Measurements from ENCODE around the gene ZBTB7B.

Gene ZBTB7B

DNA sequence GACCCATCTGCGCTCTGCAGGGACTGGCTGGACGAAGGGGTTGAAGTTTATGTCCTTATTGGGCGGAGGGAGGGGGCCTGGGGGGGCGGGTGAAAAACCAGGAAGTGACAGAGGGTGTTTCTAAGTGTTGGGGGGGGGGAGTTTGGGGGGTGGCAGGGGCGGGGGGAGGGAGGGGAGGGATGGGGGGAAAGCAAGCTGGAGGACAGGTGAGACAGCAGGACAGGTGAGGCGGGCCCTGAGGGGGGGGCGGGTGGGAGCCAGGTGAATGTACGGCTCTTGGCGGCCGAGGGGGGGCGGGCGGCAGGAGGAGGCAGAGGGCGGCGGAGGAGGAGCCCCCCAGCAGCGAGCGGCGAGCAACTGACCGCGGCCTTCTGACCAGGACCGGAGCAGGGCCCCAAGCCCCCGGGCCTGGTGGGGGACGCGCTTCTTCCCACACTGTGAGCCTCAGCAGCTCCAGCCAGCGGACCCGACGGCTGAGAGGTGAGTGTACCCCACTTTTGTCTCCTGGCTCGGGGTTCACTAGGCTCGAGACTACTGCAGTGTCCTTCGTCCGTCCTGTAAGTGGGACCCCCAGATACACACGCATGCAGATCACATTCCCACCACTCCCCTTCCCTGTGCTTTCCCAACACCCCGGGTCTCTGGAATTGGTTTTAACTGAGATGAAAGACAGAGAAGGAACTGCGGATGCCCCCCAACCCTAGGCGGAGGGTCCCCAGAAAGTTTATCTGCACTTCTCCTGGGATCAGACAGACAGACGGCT lies at the start of gene ZBTB7B:
Gene ZBTB7B (plus strand): TSS at position 339 of the 763 bp plus-strand sequence. CDS start 11,859 bp downstream, outside the sequence.
- DNase-seq (ENCODE audit: low spot score) = no peak

DNA sequence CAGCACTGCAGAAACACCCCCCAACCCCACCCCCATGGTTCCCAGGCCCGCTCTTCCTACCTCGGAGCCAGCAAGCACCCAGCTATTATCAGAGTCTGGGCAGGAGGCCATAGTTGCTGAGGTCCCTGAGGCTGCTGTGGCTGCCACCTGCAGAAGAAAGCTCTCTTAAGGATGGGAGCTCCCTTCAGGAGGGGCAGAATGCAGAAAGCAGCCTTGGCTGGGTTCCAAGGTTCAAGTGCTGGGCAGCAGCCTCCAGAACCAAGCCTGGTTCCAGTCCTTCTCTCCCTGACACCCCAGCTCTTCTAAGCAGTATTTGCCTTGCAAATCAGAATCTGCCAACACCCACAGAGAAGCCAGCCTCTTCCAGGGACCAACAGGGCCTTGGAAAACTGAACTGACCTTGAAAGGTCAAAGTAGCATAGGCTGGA lies 49.0 kb upstream of the ZBTB7B start:
- no peak for DNase-seq (ENCODE audit: low spot score)

DNA sequence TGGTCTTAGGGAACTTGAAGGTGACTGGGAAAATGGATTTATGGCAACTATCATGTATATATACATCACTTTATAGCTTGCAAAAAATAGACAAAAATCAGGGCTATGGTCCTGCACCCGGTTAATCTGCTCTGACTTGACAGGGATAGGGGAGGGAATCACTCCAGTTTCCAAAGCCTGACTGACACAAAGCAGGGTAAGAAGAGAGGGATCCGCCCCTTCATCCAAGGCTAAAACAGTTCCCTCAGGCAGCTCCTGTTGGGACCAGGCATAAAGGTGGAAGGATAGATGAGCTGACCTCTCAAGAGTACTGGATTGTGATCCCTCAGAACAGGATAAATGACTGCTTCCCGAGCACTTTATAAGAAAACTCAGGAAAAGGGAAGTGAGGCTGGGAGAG lies 48.1 kb upstream of the ZBTB7B start:
- no peak for DNase-seq (ENCODE audit: low spot score)

DNA sequence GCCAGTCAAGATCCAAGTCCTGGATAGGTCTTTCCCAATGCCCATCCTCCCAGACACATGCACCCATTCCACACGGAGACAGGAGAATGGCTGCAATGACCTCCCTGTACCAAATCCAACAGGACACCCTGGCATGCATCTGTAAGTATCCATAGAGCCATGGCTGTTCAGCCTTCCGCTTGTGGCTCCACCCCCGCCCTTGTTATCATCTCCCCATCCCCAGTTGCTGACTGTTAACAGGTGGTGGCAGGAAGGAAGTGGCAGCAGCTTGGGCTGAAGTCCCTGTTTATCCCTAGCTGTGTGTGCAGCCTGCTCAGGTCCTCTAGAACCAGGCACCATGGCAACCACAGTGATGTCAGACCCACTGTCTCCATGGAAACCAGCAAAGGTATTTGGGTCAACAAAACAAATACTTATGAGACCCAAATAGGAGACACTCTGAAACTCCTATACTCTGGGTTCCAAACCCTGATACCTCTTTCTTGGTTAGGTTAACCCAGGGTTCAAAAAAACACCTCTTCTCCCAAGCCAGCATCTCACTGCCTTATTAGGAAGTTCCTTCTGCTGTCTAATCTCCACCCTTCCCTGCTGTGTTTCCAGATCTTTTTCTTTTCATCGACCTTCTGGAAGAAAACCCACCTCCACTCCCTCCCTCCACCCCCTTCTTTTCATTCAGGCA lies 47.4 kb upstream of the ZBTB7B start:
- DNase-seq (ENCODE audit: low spot score) = peak; percentile 44

DNA sequence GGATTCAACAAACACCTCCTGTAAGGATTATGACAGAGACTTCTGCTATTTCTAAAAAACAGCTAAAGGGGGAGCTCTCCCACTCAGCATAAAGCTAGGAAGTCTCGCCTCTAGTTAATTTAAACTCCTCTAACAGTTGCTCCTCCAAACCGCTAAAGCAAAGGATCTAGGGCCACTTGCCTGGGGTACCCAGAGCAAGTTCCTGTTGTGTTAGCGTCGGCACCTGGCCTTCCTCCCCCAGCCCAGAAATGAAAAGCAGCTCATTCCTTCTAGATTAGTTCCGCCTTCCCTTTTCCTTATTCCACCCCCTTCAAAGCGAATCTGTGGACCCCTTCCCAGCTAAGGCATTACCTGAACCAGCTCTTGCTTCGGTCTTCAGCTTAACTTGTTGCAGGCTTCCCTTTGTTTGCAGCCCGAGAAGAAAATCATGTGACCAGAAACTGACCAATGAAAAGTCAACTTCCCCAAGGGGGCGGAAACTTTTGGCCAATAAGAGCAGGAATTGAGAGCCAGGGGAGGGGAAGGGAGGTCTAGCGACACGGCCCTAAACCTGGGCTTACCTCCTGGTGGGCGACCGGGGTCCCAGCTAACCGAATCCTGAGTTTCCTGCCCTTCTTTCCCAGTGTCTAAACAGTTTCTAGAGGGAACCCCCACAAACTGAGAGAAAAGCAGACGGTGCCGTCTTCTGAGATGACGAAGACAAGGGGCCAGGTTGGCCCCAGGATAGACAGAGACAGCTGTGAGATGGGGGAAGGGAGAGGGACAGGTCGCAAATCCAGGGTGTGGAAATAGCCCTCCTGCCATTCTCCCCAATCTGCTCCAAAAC lies 46.7 kb upstream of the ZBTB7B start, which contains the start of gene PBXIP1:
Gene PBXIP1 (minus strand): TSS at position 382 of the 826 bp plus-strand sequence. CDS start 2,378 bp downstream, outside the sequence.
- peak; percentile 84 for DNase-seq (ENCODE audit: low spot score)

DNA sequence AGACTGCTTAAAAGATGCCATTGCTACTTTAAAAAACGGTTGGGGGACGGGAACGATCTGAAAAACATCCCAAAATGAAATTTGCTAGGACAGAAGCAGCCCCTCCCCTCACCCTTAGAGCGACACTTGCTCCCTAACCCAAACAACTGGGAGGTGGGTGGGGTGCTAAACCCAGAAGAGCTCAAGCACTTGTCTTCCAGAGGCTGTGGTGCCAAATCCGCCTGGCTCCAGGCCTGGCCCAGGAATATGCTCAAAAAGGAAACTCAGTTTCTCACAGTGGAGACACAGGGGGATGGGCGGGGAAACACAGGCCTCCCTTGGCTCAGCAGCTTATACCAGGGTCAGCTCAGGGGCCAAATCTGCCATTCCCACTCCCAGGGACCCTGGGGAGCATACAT lies 46.1 kb upstream of the ZBTB7B start:
- no peak for DNase-seq (ENCODE audit: low spot score)

DNA sequence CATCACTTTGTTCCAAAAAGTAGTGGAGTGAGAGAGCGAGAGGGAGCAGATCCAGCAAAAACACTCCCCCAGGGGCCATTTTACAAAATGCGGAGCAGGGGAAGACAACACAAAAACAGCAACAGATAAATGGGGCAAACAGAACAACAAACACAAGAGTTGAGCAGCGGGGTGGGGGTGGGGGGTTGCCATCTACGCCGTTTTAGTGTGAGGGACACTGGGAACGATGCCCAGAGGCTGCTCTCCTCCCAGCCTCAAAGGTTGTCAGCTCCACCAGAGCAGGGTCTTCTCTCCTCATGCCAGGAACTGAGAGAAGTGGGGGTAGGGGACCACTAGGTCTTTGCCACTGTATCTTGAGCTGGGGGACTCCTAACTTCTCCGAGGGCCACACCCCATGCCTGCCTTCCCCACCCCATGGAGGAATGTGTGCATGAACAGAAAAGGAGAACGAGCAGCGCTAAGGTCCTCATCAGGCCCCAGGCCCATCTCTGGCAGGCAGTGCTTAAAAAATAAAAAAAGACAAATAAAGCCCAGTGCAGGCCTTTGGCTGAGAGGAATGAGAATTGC lies 45.4 kb upstream of the ZBTB7B start:
- DNase-seq (ENCODE audit: low spot score) = no peak

DNA sequence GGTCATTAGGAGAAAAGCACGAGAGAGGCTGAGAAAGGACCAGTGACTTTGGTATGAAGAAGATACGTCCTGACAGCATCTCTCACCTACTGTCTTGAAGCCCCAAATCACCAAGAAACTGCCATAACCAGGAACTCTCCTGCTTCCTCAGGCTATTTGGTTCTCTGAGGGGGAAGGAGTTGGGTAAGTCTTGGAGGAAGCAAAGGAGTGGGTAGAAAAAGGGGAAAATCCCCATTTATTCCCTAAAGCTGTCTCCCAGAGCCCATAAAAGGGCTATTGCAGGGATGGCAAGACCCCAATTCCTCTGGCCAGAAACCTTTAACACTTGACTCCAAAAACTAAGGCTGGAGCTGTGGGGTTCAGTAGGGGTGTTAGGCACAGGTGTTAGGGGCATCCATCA lies 44.6 kb upstream of the ZBTB7B start:
- no peak for DNase-seq (ENCODE audit: low spot score)

DNA sequence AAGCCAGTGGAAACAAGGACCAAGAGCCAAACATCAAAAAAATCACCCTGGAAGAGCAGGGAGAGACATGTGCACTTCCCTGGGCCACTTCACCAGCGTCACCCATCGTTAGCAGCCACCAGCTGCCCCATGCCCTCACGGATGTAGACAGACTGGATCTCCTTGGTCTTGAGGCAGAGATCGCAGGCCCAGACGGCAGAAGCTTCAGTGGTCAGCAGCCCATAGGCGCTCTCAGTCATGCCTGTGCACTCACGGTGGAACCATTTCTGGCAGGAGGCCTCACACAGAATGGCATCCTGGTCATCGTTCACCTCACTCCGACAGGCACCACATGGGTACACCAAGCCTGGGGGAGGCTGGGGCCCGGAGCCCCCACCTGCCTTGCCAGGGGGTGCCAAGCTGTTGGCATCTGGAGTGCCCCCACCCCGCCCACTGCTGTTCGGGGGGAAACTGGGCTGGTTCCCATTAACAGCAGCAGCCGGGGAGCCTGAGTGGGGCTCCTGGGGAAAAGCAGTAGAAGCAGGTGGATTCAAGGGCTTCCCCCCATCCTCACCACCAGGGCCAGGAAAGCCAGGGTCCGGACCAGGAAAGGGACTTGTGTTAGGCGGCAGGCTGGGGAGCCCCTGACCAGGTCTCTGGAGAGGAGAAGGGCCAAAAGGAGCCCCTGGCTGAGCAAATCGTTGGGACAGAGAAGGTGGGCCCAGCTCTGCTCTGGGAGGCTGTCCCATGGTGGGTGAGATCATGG lies 43.7 kb upstream of the ZBTB7B start:
- no peak for DNase-seq (ENCODE audit: low spot score)

DNA sequence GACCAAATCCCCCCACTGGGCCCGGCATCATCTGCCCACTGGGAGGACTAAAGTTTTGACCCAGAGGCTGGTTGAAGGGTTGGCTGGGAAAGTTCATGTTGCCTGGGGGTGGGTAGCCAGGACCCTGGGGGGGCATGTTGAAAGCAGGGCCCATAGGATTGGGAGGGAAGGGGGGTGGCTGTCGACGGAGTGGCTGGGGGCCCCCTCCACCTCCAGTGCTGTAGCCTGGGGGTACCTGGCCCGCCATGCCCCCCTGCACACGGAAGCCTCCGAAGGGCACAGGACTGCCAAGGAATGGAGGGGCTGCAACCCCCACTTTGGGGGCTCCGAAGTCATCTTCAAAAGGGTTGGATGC lies 43.2 kb upstream of the ZBTB7B start:
- no peak for DNase-seq (ENCODE audit: low spot score)

DNA sequence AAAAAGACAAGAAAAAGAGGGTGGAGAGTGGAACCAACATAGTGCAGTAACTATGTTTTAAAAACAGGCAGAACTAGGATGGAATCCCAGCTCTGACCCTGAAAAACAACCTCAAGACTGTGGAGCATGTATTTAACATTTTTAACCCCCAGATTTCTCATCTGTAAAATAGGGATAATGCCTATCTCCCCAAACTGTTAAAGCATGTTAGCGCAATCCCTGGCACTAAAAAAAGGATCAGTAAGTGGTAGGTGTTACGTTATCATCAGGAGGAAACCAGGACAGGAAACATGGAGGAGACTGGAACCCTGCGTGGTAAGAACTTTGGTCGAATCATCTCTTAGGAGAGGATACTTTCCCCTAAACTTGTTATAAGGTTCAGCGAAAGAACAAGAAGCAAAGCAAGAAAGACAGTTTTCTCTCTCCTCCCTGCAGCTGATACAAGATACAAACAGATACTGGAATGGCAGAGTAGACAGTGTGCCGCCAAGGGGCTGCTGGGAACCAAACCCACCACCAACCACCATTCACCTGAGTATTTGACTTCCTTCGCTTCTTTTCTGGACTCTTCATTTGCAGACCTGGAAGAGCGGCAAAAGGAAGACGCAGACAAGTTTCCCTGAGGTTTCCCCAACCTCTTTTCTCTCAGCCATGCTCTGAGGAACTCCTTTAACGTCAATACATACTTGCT lies 42.0 kb upstream of the ZBTB7B start:
- DNase-seq (ENCODE audit: low spot score) = no peak

DNA sequence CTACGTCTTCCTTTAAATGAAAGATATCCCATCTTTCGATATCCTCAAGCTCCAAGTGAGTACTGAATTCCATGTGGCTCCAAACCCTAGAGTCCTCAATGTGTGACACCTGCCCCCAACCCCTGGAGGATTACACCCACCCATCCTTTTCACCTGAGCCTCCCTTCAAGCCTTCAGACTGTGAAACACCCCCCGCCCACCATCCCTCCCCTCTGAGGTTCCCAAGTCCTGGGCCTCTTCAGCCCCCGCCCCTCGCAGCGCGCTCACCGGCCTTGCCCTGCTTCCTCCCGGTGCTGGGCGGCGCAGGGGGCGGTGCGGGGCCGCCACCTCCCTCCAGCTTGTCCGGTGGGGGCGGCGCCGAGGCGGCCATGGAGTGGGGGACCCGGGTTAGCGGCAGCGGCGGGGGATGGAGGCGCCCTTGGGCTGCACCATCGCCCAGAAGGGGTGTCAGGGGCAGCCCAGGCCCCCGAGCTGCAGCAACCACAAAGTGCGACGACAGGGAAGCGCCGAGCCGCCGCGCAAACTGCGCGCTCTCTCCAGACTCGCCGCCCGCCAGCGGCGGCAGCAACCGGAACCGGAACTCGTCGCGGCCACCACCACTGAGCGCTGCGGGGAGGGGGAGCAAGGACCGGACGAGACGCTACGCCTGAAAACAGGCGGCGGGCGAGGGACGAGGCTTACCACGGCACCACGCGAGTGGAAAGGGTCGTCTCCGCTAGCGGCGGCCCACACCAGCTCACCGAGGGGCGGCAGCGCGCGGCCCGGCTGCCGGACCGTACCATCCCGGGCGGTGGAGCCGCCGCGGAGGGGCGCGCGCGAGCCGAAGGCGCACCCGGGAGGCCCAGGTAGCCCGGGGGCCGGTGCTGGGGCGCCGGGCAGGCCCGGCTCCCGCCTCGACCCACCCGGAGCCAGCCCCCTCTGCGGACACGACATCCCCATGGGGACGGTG lies 41.1 kb upstream of the ZBTB7B start, which contains the start of gene PYGO2:
Gene PYGO2 (minus strand): TSS at position 576 of the 949 bp plus-strand sequence. CDS start 206 bp downstream, at position 370.
- DNase-seq (ENCODE audit: low spot score) = peak; percentile 68

DNA sequence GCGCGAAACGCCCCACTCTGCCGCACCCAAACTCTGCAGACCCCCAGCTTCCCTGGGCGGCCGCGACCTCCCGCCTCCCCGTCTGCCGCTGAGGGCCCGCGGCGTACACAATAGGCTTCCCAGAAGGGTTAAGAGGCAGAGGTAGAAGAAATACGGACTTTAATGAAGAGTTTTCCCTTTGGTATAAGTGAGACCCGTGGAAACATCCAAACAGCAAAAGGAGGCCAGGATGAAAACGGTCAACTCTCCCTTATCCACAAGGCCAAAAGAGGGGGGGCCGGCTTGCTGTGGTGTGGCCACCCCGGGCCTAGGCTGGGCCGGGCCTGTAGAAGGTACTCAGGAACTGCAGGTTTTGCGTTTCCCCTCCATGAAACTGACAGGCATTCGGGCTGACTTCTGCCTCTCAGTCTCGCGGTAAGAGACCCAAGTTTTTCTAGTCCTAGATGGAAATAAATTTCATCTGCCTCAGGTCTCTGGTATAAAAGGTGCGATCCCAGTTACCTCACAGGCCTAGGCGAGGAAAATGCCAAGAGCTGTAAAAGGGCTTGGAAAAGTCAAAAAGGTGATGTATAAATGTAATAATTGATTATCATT lies 40.3 kb upstream of the ZBTB7B start:
- DNase-seq (ENCODE audit: low spot score) = peak; percentile 19

DNA sequence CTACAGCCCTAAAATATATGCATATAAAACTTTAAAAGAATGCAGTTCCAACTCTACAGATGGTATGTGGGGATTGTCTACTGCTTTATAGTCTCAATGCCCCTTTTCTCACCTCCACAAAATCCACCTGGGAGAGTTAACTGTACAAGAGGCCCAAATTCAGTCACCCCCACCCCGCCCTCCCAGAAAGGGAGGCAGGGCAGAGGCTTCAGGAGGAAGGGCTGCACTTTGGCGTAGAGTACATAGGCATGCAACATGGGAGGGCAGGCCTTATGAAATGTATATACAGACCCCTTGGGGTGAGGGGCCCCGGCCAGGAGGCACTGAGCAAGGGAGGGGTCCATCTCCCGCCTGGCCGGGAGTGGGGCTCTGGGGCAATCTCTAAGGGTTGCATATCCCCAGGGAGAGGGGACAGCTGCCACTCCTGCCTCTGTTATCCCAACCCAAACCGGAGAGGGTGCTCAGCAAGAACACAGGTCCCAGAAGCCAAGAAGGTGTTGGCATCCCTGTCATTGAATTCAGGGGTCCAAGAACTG lies 39.7 kb upstream of the ZBTB7B start:
- no peak for DNase-seq (ENCODE audit: low spot score)

DNA sequence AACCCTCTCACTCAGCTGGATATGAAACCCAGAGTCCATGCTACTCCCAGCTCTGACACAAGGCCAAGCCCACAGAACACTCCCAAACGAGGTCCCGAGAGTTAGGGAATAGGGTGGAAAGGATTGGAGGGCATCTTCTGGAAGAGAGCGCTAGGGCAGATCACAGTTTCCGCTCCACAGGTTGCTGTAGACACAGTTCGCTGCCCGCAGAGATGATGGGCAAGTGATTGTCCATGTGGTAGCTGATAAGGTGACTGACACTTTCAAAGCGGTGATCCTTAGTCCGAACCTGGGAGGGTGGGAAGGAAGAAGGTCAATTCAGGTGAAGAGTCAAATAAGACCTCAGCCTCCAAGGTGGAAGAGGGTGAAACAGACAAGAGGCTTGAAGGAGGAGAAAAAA lies 39.0 kb upstream of the ZBTB7B start:
- no peak for DNase-seq (ENCODE audit: low spot score)

DNA sequence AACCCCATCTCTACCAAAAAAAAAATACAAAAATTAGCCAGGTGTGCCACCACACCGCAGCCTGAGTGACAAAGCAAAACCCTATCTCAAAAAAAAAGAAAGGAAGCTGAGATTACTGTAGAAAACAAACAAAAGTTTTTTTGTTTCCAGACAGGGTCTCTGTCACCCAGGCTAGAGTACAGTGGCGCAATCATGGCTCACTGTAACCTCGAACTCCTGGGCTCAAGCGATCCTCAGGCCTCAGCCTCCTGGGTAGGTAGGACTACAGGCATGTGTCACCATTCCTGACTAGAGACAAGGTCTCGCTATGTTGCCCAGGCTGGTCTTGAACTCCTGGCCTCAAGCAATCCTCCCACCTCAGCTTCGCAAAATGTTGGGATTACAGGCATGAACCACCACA lies 38.2 kb upstream of the ZBTB7B start:
- DNase-seq (ENCODE audit: low spot score) = no peak

DNA sequence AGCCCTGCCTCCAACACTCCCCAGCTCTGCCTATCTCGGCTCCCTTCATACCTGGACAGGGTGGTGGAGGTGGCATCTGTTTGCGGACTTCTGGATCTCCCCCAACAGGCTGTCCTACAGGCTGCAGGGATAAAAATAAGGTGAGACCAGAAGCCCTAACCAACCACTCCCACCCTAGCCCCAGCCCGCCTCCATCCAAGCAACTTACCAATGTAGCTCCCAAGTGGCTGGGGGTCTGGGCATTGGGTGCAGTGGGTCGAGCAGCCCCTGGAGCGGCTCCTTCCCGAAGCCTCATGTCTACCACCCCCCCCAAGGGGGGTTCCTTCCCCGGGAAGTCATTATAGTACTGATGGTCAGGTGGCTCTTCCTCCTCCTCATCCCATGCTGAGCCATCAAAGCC lies 36.5 kb upstream of the ZBTB7B start:
- no peak for DNase-seq (ENCODE audit: low spot score)

DNA sequence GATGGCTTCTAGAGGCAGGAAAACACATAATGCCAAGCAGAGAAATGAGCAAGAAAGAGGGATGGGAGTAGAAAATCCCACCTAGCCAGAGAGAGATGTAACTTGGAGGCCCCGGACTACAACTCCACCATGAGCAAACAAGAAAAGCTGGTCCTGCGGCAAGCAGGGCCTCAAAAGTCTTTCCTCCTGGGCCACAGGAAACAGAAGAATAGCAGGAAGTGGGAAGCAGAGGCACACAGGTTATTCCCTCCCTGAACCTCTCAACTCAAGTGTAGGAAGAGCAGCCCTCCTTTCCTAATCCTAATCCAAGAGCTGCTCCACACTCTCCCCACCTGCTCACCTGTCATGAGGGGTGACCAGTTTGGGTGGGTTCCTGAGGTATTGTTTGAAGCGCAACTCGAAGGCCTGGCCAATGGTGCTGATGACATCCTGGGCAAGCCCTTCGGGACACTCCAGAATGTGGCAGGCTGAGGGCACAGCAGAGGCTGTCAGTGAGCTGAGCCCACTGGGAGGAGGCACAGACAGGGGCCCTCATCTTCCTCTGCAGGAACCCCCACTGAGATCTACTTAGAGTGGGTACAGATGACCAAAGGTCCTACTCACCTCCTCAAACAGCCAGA lies 35.2 kb upstream of the ZBTB7B start:
- DNase-seq (ENCODE audit: low spot score) = no peak

DNA sequence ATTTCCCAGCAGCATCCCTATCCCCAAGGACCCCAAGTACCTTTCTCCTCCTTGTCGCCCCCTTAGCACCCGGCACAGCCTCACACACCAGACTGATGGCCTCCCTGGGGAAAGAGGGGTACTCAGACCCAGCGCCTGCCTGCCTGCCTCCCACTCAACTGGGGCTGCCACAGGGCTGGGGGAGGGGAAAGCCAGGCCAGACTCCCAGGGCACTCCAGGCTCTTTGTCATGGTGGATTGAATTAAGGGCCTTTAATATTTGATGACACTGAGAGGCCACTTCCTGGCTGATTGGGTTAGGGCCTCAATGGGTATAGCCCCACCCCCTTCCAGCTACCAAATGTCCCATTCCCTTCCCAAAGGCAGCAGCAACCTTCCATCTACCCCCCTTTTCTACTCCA lies 33.9 kb upstream of the ZBTB7B start:
- DNase-seq (ENCODE audit: low spot score) = no peak

Data from SW480 (cell line).